CD14-positive monocyte (primary cell): ENCODE data around the gene DDR1. TPM values are rescaled to one million over a fixed set of nuclear protein-coding genes. Genes with fewer than 3 reads are reported as not detected.

Experiments used
- DNase-seq, 3 donors: peaks; one replicate each; pipeline ENCODE4 v3.0.0-alpha.2; 2011 to 2022
- H2AFZ ChIP-seq: 2 replicates; pipeline ENCODE4 v1.6.0; 2012; ENCODE audit warnings: mild to moderate bottlenecking, low read depth, low read length, inconsistent platforms; ENCODE audit not compliant: insufficient read depth, poor library complexity, severe bottlenecking
- H3K27ac ChIP-seq, 2 donors: 1 replicate in 1 of 2; 2 replicates in 1 of 2; pipeline ENCODE4 v1.5.1; 2012 to 2013; ENCODE audit warnings: low read length in 2 of 2, control low read depth in 1 of 2, inconsistent platforms in 1 of 2, low read depth in 1 of 2, mild to moderate bottlenecking in 1 of 2
- H3K27me3 ChIP-seq, 2 donors: one replicate each; pipeline versions ENCODE4 v1.6.0 to v1.6.1; 2011 to 2013; ENCODE audit warnings: low read length in 2 of 2; ENCODE audit not compliant: control insufficient read depth in 2 of 2, insufficient read depth in 2 of 2
- H3K36me3 ChIP-seq, 2 donors: replicated peaks in 1 of 2; 1 replicate in 1 of 2; 2 replicates in 1 of 2; pipeline versions ENCODE4 v1.5.1 to v1.6.1; 2012 to 2013; ENCODE audit warnings: low read length in 2 of 2, control low read depth in 1 of 2, inconsistent platforms in 1 of 2, mild to moderate bottlenecking in 1 of 2; ENCODE audit not compliant: insufficient read depth in 2 of 2, control insufficient read depth in 1 of 2
- H3K4me1 ChIP-seq, 2 donors: 1 replicate in 1 of 2; 2 replicates in 1 of 2; pipeline versions ENCODE4 v1.5.1 to v1.6.1; 2012 to 2013; ENCODE audit warnings: low read length in 2 of 2, control low read depth in 1 of 2, inconsistent platforms in 1 of 2, mild to moderate bottlenecking in 1 of 2, moderate library complexity in 1 of 2; ENCODE audit not compliant: insufficient read depth in 2 of 2, control insufficient read depth in 1 of 2
- H3K4me2 ChIP-seq: replicated peaks from 2 replicates; pipeline ENCODE3; 2012; ENCODE audit warnings: low read length, moderate library complexity, mild to moderate bottlenecking; ENCODE audit not compliant: poor library complexity, severe bottlenecking; ENCODE audit errors: extremely low read depth
- H3K4me3 ChIP-seq, 3 experiments: fragments of 200-600 bp in 1 of 3; sonication (generic) in 1 of 3; replicated peaks in 1 of 3; 1 replicate in 2 of 3; 2 replicates in 1 of 3; pipeline ENCODE4 v1.5.1; 2011 to 2013; ENCODE audit warnings: low read length in 3 of 3, mild to moderate bottlenecking in 3 of 3, control low read depth in 2 of 3, low read depth in 2 of 3, inconsistent platforms in 1 of 3, moderate library complexity in 1 of 3
- H3K79me2 ChIP-seq: 2 replicates; pipeline ENCODE4 v1.6.0; 2012; ENCODE audit warnings: mild to moderate bottlenecking, control low read depth, inconsistent platforms, low read length, moderate library complexity; ENCODE audit not compliant: insufficient read depth
- H3K9ac ChIP-seq: 2 replicates; pipeline ENCODE4 v1.6.0; 2017; ENCODE audit warnings: low read length, mild to moderate bottlenecking; ENCODE audit not compliant: insufficient read depth, poor library complexity, severe bottlenecking
- H3K9me3 ChIP-seq, 2 donors: replicated peaks in 1 of 2; 1 replicate in 1 of 2; 2 replicates in 1 of 2; pipeline versions ENCODE4 v1.5.1 to v1.6.1; 2012 to 2013; ENCODE audit warnings: low read length in 2 of 2, control low read depth in 1 of 2; ENCODE audit not compliant: control insufficient read depth in 1 of 2, insufficient read depth in 1 of 2
- H4K20me1 ChIP-seq: 2 replicates; pipeline ENCODE4 v1.6.0; 2012; ENCODE audit warnings: mild to moderate bottlenecking, low read length, control low read depth, moderate library complexity; ENCODE audit not compliant: insufficient read depth
- H3K27ac Mint-ChIP-seq, 7 donors: one replicate each; pipeline ENCODE4 v1.8.0; 2020; ENCODE audit warnings: mild to moderate bottlenecking in 7 of 7, mixed read lengths in 7 of 7, moderate library complexity in 6 of 7, inconsistent platforms in 2 of 7
- H3K27me3 Mint-ChIP-seq, 3 donors: one replicate each; pipeline ENCODE4 v1.8.0; 2021 to 2022; ENCODE audit warnings: low read depth in 3 of 3, mild to moderate bottlenecking in 3 of 3, mixed read lengths in 3 of 3, moderate library complexity in 3 of 3, inconsistent platforms in 1 of 3
- H3K36me3 Mint-ChIP-seq, 2 donors: one replicate each; pipeline ENCODE4 v1.8.0; 2020; ENCODE audit warnings: mixed read lengths in 2 of 2, inconsistent platforms in 1 of 2, mild to moderate bottlenecking in 1 of 2
- H3K4me1 Mint-ChIP-seq: one replicate; pipeline ENCODE4 v1.8.0; 2020; ENCODE audit warnings: mild to moderate bottlenecking, mixed read lengths
- H3K4me3 Mint-ChIP-seq, 2 donors: one replicate each; pipeline ENCODE4 v1.8.0; 2020; ENCODE audit warnings: mild to moderate bottlenecking in 2 of 2, mixed read lengths in 2 of 2, moderate library complexity in 1 of 2
- H3K9me3 Mint-ChIP-seq, 7 donors: one replicate each; pipeline ENCODE4 v1.8.0; 2020 to 2022; ENCODE audit warnings: mixed read lengths in 7 of 7, mild to moderate bottlenecking in 6 of 7, moderate library complexity in 6 of 7, inconsistent platforms in 2 of 7
- CTCF ChIP-seq: fragments of 200-600 bp; IDR thresholded peaks from one replicate; pipeline ENCODE4 v1.8.0; 2022; ENCODE audit warnings: antibody characterized with exemption, mild to moderate bottlenecking
- WGBS: methylation state at CpG from one replicate; pipeline ENCODE4 v1.1.5; 2013; ENCODE audit warnings: missing lambda C conversion rate; ENCODE audit not compliant: insufficient coverage; 5-methylcytosine and 5-hydroxymethylcytosine counted together
- intact Hi-C, 2 donors: fragments of 100-400 bp; cut with micrococcal nuclease; formaldehyde crosslinking; loops; one replicate each; pipeline versions ENCODE4 v1.15.0 to v1.15.1; 2023
- polyA plus RNA-seq, 3 donors: library from polyadenylated mRNA; depleted of rRNA in 1 of 3; unstranded in 2 of 3; stranded (reverse) in 1 of 3; fragments of 300-500 nt in 2 of 3; fragments of >200 nt in 1 of 3; fragmentation: Illumina TruSeq in 2 of 3; gene quantifications; 1 replicate in 2 of 3; 2 replicates in 1 of 3; pipeline ENCODE4 v1.2.3, GENCODE V29; 2012 to 2021

DDR1 gene
- polyA plus RNA-seq, 3 donors, result 0.39 to 1.0 (median 0.51) TPM

DNA sequence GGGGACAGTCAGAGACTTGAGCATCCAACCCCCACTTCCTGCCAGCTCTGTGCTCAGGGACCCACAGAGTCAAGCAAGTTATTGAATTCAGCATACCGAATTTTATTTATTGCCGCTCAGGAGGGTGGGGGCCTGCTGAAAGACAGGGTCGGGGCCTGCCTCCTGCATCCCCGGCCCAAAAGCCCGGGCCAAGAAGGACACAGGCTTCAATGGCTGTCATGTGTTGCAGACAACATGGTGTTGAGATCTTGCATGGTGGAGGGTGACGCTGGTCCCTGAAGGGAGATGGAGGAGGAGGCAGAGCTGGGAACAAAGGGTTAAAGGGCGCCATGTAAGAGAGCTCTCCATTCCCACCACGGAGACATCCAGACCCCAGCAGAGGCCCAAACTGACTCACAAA is 47.0 kb downstream of the DDR1 start:
- intact Hi-C loops, result no loop called here
- peaks cover 3 to 9% (median 7%) of the 10 kb centered on the region in 3 donors for H3K27me3 Mint-ChIP-seq
- 78% methylated on average over 7 of the region's 8 CpGs for WGBS

DNA sequence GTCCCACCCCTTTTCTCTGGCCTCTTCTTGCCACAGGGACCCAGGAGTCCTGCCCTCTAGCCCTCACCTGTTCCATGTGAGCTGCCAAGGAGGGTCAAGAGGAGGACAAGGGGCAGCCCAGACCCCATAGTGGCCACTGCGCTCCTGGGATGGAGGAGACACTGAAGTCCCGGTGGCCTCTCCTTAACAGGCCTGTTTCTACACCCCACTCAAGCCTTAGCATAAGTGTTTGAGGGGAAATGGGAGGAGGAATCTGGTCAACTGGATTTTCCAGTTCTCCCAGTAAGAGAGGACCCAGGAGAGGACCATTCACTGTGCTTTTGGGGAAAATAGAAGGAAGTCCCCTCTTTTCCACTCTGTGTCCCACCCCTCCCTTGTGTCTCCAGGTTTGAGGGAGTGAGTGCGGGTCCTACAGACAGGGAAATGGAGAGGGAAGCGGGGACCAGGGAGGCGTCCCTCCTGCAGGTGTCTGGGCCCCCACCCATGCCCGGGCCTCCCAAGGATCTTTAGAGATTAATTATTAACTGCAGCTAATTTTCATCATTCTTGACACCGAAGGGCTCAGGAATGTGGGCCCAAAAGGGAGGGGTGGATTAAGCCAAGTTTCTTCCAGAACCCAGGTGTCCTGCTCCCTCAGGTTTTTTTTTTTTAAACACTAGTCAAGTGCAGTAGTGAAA is 47.8 kb downstream of the DDR1 start, which contains the start of gene SFTA2:
SFTA2 (minus strand) TSS at position 202 of the 677 bp plus-strand sequence; CDS start at position 128, 74 bp downstream.
- H3K27ac Mint-ChIP-seq, result peak within 1 kb of the TSS in 3 of 7 donors; percentile 17 to 72 (median 59)
- no peak within 1 kb of the TSS for H3K4me3 ChIP-seq
- H3K27me3 ChIP-seq, result no peaks in the 10 kb centered on the region
- peaks cover 4 to 5% of the 10 kb centered on the region in 2 donors for H3K36me3 Mint-ChIP-seq
- peaks cover 10% of the 10 kb centered on the region for H3K4me1 Mint-ChIP-seq
- H3K9me3 Mint-ChIP-seq, result peaks cover 6 to 13% (median 9%) of the 10 kb centered on the region in 7 donors
- peaks cover 0 to 4% of the 10 kb centered on the region in 2 donors for H3K9me3 ChIP-seq
- intact Hi-C loops, result no loop called here
- no peaks in the 10 kb centered on the region for H4K20me1 ChIP-seq
- H3K27ac ChIP-seq, result no peak within 1 kb of the TSS
- DNase-seq, result no peak
- no peak within 1 kb of the TSS for H2AFZ ChIP-seq
- H3K4me3 Mint-ChIP-seq, result no peak within 1 kb of the TSS
- H3K4me2 ChIP-seq, result no peak within 1 kb of the TSS
- no peaks in the 10 kb centered on the region for H3K79me2 ChIP-seq
- peaks cover 7 to 12% (median 9%) of the 10 kb centered on the region in 3 donors for H3K27me3 Mint-ChIP-seq
- no peak within 1 kb of the TSS for H3K9ac ChIP-seq
- no peaks in the 10 kb centered on the region for H3K4me1 ChIP-seq
- no peak for TF ChIP-seq CTCF
- no CpG with 5 or more reads among the region's 7 CpGs for WGBS
- no peaks in the 10 kb centered on the region for H3K36me3 ChIP-seq

More for the DNA sequence above, 47.0 kb downstream of the DDR1 start:
- no peak for TF ChIP-seq CTCF
- Mint-ChIP-seq H3K27ac (no peak overlapping the region), H3K4me1 (peaks cover 10% of the 10 kb centered on the region), H3K36me3 (peaks cover 11 to 12% of the 10 kb centered on the region in 2 donors), H3K9me3 (peaks cover 6 to 13% (median 9%) of the 10 kb centered on the region in 7 donors), H3K4me3 (no peak overlapping the region)
- Histone ChIP-seq H3K36me3 (peaks cover 6 to 8% of the 10 kb centered on the region in 2 donors), H2AFZ (no peak overlapping the region), H3K4me3 (no peak overlapping the region), H3K9me3 (peaks cover 0 to 4% of the 10 kb centered on the region in 2 donors), H3K4me1 (no peaks in the 10 kb centered on the region), H3K27ac (no peak overlapping the region), H4K20me1 (no peaks in the 10 kb centered on the region), H3K79me2 (no peaks in the 10 kb centered on the region), H3K9ac (no peak overlapping the region), H3K27me3 (no peaks in the 10 kb centered on the region), H3K4me2 (no peak overlapping the region)
- no peak for DNase-seq
